ENCODE data around the gene SLC6A3.

The SLC6A3 gene

DNA sequence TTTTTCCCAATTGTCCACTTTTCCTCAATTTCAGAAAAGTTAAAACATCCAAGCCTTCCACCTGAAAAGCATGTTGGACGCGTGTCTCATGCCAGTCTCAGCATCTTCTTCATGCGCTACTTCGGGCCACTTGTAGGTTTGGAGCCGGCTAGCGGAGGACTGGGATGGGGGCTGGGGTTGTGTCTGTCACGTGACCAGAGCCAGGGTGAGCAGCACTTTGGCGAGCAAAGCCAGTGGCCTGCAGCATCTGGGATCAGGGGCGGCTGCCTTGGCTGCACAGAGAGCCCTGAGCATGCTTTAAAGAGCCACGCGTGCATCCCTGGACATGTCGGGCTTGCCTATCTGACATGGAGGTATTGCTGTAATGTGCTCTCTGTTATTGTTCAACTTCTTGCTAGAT lies 41.2 kb downstream of the SLC6A3 start:
- no peak for DNase-seq

DNA sequence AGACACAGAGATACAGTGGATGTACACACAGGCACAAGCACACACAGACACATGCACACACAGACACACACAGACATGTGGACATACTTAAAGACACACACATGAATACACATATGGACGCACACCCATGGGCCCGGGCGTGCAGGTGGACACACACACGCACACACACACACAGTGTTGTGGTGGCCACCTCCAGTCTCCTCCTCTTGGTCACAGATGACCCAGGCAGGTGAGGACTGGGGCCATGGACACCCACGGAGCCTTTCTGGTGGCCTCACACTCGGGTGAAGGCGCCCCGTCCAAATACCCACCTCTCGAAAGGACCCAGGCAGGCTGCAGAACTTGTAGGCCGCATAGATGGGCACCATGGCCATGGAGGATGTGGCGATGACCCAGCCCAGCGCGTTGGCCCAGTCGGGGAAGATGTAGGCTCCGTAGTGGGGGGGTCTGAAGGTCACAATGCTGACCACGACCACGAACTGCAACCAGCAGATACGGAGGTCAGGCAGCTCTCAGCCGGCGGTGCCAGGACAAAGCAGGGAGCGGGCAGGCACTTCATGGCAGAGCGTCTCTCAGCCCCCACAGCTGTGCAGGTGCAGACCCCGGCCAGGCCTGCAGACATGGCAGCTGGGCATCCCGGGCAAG lies 42.5 kb downstream of the SLC6A3 start:
- no peak for DNase-seq

DNA sequence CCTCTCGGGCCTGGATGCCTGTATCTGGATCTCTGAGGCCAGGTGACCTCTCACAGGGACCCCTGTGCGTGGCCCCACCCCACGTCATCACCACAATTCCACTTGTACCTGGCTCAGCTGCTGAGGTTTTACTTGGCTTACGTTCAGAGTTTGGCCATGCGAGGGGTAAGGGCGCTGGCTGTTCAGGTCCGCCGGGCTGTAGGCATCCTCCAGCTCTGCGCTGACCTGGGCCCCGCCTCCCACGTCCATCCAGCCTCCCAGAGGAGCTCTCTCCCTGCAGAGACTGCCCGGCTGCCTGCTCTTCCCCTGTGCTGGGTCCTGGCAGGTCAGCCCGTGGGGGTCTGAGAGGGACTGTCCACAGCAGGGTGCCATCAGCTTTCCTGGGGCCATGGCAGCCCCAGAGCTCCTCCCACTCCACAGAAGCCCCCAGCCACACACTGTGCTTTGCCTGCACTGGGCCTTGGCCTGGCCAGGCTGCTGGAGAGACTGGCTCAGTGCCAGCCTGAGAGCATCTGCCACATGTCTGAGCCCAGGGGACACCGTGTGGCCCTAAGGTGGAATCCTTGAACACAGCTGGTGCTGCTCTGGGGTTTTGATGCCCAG lies 43.6 kb downstream of the SLC6A3 start:
- no peak for DNase-seq

DNA sequence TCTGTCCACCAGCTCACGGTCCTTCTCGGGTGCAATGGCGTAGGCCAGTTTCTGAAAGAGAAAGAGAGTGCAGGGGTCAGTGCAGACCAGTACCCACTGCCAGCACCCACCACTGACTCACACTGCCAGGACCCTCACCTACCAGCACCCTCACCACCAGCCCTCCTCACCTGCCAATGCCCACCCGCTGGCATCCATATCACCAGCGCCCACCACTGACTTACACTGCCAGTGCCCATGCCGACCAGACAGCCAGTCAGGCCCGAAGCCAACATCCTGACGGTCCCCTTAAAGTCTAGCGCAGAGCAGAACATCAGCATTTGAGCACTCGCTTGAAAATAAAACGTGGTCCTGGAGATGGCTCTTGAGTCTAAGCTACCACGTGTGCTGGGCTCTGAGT lies 44.3 kb downstream of the SLC6A3 start:
- no peak for DNase-seq

DNA sequence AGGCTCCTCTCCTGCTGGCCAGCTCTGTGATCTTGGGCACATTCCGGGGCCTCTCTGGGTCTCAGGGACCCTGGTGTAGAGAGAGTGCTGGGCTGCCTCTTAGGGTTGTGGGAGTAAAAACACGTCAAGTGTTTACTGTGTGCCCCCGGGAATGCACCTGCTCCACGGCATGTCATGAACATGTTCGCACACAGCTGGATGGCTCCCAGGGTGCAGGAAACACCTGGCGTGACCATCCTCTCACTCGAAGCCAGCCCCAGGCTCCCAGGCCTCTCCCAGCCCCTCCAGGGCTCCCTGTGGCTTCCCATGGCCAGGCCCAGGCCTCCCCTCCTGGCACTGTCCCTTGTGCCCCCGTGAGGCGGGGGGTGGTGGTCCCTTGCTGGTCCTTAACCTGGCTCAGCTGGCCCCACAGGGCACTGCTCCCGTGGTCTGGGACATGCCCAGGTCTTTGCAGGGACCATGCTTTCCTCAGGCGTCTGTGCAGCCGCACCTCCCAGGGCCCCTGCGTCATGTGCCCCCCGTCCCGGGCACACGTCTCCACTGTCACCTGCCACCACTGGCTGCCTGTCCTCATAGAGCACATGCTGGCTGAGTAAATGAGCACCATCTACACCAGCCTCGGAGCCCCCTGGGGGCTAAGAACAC lies 44.9 kb downstream of the SLC6A3 start:
- no peak for DNase-seq

DNA sequence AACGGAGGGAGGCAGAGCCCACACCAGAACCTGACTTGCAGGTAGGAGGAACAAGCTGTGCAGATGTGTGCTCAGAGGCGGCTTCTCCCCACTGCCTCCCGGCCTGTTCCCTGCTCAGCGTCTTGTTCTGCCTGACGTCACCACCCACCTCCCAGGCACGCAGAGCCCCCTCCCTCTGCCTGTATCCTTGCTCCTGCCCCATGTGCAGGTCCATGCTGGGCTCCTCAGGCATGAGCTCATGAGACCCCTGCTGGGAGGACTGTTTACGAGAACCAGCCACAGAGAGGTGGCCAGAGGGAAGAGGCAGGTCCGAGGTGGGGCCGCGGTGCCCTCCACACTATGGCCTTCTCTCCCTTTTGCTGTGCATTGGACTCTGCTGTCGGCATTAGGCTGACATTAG lies 45.5 kb downstream of the SLC6A3 start:
- no peak for DNase-seq

DNA sequence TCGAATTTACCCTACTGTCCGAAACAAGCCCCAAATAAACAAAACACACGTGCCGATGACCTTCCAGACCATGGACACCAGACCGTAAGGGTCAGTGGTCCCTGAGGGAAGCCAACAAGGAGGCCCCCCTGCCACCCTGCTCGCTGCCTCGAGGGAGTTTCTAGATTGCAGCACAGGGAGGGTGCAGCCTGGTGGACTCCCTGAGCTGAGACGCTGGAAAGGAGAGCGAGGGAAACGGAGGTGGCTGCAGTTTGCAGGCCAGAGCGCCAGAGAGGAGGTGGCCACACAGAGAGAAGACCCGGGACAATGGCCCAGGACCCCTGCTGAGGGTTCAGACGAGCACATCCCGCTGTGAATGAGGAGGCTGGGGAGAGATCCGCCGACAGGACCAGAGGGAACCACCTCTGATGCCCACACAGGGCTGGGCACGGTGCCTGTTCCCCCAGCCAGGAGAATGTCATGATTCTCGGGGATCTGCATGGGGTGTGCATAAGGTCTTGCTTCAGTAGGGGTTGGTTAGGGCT lies 48.9 kb downstream of the SLC6A3 start:
- no peak for DNase-seq

DNA sequence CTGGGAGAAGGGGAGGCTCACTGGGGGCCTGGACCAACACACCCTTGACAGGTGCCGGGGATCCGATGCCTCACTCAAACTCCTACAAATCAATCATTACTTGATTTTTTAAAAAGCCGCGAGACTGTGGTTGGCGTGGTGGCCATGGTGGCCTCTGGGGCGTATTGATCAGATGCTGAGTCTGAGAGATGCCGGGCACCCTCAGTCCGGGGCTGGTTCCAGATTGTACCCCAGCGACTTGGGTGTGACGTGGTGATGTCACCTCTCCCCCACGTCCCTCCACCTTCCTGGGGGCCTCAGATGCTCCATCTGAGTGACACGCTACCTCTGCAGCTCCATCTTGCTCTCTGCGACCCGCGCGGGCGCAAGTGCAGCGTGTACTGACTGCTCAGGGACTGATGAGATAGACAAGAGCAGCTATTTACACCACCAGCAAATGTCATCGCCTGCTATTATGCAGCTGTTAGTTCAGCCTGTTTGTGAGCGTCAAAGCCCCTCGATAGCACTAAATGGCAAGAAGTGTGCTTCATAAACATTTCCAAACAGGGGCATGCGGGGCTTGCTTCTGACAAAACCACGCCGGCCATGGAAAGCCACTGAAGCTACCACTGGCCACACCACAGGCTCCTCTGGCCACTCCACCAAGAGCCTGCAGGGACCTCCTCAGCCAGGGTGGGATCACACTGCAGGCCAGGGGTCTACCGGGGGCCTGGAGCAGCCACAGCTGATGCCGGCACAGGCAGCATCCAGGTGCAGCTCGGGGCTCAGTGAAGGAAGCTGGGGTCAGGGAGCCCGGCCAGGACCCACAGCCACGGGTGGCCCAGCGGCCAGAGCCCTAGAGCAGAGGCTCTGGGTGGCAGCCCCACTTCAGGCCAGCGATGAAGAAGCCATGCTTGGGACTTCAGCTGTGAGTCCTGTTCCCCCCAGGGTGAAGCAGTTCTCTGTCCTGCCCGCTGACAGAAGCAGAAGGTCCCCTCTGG lies 50.1 kb downstream of the SLC6A3 start:
- DNase-seq = no peak

DNA sequence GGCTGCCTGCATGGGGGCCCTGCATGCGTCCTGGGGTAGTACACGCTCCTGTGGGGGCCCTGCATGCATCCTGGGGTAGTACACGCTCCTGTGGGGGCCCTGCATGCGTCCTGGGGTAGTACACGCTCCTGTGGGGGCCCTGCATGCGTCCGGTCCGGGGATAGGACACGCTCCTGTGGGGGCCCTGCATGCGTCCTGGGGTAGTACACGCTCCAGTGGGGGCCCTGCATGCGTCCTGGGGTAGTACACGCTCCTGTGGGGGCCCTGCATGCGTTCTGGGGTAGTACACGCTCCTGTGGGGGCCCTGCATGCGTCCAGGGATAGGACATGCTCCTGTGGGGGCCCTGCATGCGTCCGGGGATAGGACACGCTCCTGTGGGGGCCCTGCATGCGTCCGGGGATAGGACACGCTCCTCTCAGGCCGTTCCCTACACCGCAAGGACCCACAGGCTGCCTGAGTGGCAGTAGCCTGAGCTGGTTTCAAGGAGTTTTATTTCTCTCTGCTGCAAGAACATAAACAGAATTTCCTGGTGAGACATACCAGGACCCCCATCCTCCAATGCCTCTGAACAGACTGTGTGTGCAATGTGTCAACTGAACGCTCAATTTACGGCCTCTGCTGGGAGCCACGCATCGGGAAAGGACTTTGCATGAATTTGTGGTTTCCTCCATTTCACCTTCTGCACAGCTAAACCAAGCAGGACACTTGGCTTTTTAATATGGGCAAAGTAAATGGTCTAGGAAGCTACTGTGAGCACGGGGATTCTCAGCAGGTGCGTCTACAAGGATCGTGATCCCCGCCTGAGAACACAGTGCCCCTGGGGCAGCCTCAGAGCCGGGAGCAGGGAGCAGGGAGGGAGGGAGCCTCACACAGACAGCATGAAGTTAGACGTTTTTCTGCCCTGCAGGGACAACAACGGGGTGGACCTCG lies 51.4 kb downstream of the SLC6A3 start:
- DNase-seq = no peak

DNA sequence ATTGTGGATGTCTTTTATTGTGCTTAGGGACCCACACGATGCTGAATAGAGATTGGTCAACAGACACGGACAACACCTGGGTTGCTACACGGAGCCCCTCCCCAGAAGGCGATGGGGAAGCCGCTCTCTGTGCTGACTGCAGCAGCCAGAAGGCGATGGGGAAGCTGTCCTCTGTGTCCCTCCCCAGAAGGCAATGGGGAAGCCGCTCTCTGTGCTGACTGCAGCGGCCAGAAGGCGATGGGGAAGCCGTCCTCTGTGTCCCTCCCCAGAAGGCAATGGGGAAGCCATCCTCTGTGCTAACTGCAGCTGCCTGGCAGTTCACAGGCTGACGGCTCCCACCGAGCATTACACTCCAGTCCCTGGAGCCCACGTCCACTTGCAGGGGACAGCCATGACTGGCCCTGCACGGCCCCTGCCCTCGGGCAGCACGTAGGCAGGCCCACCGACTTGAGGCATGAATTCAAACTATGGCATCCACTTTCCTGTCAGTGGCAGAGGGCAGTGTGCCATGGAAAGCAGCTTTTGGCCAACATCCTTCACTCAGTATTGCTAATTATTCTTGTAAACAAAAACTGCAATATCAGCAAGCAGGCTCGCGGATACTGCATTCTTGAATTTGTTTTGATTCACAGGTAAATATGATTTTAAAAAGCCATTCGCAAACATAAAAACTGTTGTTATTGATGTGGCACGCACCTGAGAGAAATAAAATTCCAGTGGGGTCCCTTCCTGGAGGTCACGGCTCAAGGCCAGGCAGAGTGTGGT lies 52.3 kb downstream of the SLC6A3 start:
- DNase-seq = no peak

DNA sequence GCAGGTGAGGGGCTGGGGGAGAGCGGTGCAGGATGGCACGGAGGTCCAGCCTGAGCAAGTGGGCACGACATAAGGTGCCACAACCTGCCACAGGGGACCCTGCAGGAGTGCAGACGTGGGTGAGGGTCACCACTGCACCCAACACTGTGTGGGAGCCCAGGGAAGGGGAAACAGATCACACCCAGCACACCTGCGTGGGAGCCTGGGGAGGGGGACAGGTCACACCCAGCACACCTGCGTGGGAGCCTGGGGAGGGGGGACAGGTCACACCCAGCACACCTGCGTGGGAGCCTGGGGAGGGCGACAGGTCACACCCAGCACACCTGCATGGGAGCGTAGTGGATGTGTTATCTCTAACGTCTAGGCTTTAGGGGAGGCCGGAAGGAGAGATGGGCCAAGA lies 53.0 kb downstream of the SLC6A3 start:
- no peak for DNase-seq

DNA sequence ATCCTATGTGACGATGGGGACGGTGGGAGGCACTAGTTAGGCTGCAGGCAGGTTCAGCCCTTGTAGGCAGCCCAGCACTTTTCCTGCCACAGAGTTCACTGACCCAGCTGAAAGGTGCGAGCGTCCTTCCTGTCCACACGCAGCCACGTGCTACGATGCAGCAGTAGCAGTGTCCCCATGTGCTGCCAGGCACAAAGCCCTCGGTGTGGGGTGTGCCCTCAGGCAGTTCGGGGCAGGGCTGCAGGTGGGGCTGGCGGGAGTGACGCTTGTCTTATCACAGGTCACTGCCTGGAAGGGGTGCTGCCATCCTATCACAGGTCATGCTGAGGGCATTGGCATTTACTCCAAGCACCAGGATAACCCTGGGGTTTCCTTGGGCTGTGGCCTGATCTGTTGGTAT lies 53.5 kb downstream of the SLC6A3 start:
- DNase-seq = no peak

DNA sequence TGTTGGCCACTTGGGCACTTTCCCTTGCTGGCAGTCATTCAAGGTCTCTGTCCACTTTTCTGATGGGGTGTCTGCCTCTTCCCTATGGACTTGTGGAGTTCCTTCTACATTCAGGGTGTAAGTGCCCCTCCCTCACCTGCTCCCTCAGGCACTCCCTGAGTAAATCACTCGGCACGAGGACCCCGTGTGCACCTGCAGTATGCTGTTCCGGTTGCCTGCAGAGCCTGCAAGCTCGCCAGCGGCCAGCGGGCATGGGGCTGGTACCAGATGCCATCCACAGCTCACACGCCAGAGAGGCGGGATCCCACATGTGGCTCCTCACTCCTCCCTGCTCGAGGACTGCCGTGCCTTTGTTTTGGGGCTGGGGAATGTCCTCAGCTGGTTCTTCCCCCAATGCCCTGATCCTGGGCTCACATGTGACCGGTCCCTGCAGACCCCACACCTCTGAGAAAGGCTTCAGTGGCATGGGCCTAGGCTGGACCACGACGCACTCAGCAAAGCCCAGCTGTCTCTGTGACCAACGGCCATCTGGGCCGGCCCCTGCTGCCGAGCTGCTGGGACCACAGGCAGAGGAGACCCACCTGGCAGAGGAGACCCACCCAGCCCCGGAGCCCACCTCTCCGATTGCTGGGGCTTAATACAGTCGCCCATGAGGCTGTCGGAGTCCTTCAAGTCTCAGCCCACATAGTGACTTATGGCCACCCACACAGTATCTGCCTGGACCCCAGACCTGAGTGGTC lies 54.2 kb downstream of the SLC6A3 start:
- no peak for DNase-seq

DNA sequence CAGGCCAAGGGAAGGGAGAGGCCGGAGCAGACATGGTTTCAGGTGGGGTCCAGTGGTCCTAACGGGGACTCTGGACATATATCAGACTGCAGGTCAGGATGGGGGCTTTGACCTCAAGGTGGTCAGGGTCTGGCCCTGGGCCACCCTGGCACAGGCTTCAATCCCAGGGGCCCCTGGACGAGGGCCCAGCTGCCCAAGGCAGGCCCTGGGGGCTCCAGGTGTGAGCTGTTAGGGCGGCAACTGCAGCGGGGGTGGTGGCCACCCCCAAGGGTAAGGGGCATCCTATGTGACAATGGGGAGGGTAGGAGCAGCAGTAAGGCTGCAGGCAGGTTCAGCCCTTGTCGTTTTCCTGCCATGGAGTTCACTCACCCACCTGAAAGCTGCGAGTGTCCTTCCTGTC lies 54.9 kb downstream of the SLC6A3 start:
- no peak for DNase-seq

DNA sequence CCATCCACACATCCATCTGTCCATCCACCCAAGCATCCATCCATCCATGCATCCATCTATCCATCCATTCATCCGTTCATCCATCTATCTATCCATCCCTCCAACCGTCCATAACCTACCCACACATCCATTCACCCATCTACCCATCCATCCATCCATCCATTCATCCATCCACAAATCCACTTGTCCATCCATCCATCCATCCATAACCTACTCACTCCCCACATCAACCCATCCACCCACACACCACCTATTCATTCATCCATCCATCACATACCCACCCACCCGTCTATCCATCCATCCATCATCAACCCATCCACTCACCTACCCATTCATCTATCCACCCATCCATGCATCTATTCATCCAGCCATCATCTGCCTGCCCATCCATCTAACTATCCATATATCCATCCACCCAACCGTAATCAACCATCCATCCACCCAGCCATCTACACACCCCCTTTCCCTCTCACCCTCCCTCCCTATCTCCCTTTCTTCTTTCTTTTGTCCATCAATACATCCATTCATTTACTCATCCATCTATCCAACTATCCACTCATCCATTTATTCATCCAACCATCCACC lies 56.8 kb downstream of the SLC6A3 start:
- DNase-seq = no peak

DNA sequence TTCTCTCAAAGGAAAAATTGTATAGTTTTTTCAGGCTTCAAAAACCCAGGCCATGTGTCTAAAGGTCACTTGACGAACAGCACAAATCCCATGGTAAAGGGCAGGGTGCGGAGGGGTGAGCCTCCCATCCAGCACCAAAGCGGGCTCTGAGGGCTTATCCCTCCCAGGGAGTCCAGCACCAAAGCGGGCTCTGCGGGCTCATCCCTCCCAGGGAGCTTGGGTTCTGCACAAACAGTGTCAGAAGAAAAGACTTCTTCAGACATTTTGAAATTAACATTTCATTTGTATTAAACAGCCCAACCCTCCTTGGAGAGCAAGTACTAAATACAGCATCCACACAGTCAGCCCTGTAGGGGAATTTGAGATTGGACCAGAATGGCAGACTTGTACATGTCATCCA lies 57.4 kb downstream of the SLC6A3 start:
- DNase-seq = no peak

DNA sequence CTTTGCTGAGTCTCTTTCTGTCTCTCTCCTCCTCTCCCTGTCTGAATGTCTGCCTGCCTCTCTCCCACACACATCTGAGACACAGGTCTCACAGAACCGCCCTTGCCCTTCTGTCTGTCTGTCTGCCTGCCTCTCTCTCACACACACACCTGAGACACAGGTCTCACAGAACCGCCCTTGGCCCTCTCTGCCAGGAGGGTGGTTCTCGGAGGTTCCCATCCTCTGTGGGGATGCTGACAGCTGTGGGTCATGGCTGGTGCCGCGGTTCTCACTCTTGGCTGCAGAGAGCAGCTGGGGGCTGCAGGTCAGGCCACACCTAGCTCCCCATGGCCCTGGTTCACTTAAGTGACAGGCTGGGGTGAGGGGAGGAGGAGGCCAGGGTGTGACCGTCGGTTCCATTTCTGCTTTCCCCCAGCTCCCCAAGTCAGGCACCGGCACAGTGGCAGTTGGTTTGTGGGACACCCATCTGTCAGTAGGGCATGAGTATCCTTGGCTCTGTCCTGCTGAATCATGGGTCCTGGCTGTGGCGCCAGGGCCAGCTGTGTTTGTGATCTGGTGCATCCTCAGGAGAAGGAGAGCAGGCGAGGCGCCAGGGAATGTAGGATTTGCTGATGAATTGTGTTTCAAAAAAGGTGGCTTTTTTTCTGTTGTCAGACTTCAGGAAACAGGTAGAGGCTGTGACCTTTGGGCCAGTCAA lies 58.0 kb downstream of the SLC6A3 start:
- no peak for DNase-seq

DNA sequence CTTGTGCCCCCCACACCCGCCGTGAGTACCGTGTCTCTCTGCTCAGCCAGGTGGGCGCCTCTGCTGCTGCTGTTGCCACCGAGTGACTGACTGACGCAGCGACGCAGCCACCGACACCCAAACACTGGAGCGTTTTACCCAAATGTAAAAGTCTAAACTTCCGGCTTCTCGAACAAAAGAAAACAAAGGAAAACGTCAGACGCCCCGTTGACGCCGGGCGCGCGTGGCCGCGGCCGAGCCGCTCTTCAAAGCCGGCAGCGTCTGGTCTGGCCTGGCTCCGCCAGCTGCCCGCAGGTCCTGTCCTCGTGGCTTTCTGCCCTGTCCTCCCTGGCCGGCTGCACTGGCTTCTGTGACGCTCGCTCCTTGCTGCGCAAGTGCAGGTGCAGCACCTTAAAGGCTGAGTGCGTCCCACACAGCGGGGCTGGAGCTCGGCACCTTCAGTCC lies 58.9 kb downstream of the SLC6A3 start:
- peak; percentile 75 for DNase-seq
